COLO829 (cell line): ENCODE results near the gene FTCD.
"Not testable (repeated sequence)": the region's sequence is repeated elsewhere in the genome, so short reads cannot be mapped to it uniquely, and the experiment has no call there.

Experiments used
- DNase-seq: peaks from one replicate; pipeline ENCODE4 v3.0.0; 2012; ENCODE audit warnings: low spot score

The FTCD gene

DNA sequence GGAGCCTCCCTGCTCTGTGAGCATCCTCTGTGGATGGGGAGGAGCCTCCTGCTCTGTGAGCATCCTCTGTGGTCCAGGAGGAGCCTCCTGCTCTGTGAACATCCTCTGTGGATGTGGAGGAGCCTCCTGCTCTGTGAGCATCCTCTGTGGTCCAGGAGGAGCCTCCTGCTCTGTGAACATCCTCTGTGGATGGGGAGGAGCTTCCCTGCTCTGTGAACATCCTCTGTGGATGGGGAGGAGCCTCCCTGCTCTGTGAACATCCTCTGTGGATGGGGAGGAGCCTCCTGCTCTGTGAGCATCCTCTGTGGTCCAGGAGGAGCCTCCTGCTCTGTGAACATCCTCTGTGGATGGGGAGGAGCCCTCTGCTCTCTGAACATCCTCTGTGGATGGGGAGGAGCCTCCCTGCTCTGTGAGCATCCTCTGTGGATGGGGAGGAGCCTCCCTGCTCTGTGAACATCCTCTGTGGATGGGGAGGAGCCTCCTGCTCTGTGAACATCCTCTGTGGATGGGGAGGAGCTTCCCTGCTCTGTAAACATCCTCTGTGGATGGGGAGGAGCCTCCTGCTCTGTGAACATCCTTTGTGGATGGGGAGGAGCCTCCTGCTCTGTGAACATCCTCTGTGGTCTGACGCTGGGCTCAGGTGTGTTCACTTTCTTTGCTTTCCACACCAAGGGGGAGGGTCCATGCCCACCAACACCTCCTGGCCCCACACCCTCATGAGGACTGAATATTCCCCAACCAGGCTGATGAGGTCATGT, 15.2 kb upstream of the FTCD start:
- not testable (repeated sequence) for DNase-seq

DNA sequence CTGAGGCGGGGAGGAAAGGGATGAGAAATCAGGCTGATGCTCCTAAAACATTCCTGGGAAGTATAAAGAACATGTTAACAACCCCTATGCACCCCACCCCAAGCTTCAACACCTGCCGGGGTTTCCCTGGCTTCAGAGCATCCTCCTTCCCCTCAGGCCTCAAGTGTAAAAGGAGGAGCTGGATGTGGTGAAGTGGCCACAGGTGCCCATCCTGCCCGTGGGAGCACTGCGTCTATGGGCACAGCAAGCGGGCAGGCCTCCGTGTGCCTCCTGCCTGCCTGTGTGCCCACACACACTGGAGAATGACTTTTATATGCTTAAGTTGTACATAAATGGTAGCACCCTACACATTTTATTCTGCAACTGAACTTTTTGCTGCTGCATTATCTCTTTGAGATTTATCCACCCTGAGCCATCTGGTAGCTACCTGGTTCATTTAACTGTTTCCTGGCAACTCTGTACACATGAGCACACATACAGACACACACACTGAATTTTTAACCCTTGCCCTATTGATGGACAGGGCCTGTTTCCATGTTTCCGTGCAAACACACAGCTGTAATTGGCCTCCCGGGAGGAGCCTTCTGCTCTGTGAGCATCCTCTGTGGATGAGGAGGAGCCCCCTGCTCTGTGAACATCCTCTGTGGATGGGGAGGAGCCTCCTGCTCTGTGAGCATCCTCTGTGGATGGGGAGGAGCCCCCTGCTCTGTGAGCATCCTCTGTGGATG, 13.4 kb upstream of the FTCD start:
- no peak for DNase-seq

DNA sequence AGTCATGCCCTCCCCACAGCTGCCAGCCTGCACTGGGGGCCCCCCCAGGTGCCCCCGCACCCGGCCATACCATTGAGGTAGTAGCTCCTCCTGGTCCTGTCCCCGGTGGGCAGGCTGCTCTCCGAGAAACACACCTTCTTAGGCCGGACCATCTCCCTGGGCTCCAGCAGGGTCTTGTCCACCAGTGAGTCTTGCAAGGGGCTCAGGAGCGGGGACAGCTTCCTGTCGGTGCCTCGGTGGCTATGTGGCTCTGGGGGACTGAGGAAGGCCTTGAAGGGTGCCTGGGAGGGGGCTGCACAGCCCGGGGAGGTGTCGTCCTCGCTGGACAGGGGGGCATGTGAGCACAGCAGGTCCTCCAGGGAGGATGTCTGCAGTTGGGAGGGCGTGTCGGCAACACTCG, 12.9 kb upstream of the FTCD start:
- no peak for DNase-seq

DNA sequence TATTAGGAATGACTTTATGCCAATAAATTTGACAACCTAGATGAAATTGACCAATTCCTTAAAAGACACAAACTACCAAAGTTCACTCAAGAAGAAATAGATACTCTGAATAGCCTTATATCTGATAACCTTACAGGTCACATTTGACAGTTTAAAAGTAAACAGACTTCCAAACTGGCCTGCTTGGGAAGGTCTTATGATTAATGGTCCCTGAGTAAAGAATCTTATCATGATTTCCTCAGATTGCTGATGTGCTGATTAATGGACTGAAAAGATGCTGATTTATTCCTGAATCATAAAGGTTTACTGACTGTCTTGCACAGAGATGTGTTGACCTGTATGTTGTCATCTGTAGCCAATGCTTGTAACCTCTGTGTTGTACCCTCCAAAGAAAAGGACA, 9.7 kb upstream of the FTCD start:
- no peak for DNase-seq

DNA sequence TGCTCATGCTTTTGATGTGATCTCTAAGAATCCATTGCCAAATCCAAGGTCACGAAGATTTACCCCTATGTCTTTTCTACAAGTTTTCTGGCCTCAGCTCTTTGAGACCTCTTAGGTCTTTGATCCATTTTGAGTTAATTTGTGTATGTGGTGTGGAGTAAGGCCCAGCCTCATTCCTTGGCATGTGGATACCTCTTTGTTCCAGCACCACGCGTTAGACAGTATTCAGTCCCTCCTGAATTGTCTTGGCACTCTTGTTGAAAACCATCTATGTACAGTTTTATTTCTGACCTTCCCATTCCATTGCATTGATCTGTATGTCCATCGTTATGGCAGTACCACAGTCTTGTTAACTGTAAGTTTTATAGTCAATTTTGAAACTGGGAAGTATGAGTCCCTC, 8.0 kb upstream of the FTCD start:
- DNase-seq = no peak

DNA sequence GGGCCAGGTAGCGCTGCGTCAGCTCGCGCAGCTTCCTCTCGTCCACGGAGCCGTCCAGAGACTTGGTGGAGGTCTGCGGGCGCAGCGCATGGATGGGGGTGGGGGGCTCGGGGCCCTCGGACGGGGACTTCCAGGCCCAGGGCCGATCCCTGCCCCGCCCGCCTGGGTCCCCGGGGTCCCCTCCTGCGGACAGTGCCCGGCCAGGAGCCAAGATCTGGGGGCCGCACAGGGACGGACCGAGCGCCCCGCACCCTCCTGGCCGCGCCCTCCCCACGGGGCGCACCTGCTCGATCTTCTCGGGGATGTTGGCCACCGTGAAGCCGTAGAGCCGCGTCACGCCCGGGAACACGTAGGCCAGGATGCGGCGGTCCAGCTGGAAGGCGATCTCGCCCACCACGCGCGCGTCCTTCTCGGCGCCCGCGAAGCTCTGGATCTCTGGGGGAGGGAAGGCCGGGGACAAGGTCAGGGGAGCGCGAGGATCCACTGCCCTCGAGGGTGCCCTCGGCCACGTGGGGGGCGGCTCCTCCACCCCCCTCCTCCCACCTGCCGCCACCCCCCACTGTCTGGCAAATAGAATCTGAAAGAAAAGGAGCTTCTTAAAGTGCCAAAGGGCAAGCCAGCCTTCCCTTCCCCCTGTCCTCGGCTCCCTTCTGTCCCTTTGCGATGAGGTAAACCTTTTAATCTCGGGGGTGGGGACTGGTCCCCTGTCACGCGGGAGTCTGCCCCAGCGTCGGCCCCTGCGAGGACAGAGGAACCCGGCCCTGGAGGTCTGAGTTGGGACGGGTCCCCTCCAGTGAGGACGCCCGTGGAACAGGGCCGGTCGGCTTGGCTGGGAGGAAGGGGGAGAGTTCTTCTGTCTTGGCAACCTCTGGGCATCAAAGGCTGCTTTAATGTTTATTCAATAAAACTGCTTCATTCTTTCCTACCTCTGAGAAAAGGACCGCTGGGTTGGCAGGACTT, 6.5 kb upstream of the FTCD start:
- no peak for DNase-seq

DNA sequence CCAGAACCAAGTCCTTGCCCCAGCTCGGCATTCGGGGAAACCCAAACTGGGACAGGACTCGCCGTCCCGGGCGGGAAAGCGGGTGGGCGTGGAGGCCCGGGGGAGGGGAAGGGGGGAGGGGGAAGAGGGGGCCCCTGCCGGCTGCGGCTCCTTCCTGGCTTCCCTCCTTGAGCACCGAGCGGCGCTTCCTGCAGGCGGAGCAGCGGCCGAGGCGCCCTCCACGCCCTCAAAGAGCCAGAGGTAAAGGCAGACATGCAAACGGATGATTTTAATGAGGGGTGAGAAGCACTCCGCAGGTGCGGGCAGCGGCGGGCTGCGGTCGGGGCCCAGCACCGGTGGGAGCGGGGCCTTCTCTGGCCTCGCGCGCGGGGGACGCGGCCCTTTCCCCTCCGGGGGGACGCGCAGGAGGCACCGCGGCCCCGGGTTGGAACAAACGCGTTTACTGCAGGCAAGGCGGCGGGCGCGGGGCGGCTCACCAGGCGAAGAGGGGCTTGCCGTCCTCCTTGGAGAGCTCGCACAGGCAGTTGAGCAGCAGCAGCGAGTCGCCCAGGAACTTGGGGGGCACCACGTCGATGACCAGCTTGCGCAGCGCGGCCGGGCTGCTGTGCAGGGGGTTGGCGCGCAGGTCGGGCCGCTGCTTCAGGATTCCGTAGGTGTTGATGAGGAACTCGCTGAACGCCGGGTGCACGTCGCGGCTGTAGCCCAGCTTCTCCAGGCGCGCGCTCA, 5.7 kb upstream of the FTCD start:
- DNase-seq = no peak

DNA sequence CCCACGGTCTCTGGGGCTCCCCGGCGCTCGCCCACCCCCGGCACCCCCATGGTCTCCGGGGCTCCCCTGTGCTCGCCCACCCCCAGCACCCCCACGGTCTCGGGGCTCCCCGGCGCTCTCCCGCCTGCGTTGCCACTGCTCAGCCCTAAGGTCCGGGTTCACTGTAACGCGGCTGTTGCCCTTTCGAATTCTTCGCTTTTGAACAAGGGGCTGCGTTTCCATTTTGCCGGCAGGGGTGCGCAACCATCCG, 5.2 kb upstream of the FTCD start:
- DNase-seq = no peak

DNA sequence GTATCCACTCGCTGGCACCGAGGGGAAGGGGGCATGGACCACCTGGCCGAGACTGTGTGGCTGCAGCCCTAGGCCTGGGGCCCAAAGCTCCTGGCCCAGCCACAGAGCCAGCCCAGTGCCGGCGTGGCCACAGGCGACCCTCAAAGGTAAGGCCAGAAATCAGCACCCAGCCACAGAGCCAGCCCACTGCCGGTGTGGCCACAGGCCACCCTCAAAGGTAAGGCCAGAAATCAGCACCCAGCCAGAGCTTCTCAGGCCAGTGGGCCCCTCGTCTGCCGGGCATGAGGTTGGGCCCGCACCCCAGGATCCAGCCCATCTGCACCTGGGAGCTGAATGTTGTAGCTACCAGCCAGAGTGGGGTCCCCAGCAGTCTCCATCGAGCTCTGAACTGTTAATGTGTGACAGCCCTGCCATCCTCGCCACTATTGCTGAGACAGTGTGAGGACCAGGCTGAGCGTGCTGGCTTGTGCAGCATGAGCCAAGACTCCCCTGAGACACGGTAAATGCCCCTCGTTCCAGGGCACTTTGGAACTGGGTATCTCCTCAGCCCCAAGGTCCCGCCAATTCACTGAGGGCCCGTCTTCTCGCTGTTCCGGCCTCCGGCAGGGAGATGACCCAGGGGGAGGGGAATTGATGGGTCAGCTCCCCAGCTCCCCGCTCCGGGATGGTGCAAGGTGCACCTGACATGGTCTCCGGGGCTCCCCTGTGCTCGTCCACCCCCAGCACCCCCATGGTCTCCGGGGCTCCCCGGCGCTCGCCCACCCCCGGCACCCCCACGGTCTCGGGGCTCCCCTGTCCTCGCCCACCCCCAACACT, 4.7 kb upstream of the FTCD start:
- DNase-seq = no peak

DNA sequence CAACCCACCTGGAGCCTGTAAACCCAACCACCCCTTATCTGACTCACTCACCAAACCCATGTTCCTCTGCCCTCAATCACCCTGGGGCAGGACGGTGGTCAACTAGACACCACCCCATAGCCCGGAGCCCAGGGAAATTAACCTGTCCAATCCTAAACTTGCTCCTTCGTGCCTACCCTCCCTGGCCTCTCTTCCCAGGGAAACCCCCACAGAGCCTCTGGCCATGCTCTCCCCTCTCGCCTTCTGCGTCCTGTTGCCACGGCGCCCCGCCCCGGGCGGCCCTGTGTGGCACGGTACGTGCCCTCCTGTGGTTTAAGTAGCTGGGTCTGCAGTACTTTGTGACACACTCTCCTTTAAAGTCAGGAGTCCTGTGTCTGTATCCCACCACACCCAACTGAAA, 4.0 kb upstream of the FTCD start:
- DNase-seq = no peak

DNA sequence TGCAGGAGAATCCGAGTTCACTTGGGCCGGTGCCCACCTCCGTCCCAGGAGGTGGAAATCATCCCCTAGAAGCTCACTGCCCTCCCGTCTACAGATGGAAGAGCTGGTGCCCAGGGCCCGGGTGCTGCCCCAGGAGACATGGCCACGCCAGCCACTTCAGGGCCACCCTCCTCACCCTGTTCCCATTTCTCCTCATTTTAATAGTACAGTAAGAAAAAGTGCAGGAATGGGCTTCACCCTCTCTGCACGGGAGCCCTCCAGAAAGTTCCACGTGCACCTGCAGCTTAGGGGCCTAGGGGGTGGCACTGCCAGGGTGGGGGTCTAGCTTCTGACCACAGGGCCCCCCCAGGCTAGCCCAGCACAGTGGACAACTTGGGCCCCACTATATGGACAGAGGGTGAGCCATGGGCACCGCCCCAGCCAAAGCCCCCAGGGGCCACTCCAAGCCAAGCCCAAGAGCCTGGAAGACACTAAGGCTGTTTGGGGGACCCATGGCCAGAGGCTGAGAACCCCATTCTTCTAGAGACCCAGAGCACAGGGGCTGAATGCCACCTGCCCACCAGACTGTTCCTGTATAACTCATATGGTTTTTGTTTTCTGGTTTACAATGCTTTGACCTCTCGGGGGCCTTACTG, 3.4 kb upstream of the FTCD start:
- DNase-seq = no peak

DNA sequence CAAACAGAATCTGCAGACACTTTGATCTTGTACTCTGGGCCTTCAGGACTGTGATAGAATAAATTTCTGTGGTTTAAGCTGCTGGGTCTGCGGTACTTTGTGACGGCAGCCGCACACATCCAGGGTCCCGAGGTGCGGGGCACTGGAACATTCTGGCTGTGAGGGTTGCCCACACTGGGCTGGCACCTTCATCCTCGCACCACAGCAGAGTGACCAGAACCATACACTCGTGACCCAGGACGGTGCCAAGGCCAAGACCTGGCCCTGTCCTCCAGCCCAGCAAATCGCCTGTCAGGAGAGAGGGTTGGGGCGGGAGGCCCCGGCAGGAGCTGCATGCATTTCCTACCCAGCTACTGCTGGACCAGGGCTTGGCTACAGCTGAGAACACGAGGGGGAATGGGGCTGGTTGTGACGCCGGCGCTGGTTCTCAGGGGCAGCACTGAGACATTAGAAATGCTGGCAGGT, 2.6 kb upstream of the FTCD start:
- DNase-seq = no peak

DNA sequence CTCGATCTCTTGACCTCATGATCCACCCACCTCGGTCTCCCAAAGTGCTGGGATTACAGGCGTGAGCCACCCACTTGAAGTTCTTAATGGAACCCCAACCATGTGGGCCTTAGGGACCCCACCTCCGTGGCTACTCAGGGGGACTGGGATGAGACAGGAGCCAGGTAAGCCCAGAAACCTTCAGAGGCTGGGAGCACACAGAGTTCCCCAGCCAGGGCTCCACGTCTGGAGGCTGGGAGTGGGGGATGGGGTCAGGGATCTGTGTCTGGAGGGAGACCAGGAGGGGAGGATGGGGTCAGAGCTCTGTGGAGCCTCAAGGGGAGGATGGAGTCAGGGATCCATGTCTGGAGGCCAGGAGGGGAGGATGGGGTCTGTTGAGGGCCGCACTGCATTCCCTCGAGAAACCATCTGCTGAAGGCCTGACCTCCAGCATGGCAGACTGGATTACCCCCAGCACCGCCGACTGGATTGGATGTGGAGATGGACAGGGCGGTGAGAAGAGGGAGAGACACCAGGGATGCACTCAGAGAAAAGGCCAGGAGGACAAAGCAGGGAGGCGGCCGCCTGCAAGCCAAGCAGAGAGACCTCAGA, 2.1 kb upstream of the FTCD start:
- no peak for DNase-seq

DNA sequence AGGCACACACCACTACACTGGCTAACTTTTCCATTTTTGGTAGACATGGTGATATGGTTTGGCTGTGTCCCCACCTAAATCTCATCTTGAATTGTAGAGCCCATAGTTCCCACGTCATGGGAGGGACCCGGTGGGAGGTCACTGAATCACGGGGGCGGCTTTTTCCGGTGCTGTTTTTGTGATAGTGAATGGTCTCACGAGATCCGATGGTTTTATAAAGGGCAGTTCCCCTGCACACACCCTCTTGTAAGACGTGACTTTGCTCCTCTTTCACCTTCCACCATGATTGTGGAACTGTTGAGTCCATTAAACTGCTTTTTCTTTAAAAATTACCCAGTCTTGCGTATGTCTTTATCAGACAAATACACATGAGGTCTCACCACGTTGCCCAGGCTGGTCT, 1.3 kb upstream of the FTCD start:
- no peak for DNase-seq

DNA sequence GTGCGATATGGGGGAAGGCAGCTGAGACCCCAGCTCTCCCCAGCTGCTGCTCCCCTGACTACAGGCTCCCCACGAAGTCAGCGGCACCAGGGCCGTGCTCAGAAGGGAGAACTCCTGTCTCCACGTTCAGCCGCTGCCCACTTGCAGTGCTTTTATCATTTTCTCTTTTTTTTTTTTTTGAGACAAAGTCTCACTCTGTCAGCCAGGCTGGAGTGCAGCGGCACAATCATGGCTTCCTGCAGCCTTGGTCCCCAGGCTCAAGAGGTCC, 933 bp upstream of the FTCD start:
- no peak for DNase-seq

DNA sequence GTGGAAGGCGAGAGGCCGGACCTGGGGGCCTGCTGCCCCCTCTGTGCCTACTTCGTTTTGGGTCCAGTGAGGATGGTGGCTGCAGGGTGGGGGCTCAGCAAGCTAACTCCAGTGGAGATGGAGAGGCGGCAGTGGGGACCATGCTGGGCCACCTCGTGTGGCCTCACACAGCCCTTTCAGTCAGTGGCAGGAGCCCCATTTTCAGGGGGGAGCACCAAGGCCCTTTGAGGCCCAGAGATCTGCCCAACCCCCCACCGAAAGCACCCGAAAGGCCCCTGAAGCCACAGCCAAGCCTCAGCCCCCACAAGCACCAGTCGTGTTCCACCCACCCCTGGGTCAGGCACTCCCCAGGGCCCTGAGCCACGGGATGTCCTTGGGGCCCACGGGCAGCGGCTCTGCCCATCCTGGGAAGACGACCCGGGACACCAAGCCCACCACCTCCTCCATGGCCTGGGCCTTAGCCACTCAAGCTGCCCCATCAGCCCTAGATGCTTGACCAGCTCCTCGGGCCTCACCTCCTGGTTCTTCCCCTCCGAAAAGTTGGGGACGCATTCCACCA, 345 bp downstream of the FTCD start:
- no peak for DNase-seq

DNA sequence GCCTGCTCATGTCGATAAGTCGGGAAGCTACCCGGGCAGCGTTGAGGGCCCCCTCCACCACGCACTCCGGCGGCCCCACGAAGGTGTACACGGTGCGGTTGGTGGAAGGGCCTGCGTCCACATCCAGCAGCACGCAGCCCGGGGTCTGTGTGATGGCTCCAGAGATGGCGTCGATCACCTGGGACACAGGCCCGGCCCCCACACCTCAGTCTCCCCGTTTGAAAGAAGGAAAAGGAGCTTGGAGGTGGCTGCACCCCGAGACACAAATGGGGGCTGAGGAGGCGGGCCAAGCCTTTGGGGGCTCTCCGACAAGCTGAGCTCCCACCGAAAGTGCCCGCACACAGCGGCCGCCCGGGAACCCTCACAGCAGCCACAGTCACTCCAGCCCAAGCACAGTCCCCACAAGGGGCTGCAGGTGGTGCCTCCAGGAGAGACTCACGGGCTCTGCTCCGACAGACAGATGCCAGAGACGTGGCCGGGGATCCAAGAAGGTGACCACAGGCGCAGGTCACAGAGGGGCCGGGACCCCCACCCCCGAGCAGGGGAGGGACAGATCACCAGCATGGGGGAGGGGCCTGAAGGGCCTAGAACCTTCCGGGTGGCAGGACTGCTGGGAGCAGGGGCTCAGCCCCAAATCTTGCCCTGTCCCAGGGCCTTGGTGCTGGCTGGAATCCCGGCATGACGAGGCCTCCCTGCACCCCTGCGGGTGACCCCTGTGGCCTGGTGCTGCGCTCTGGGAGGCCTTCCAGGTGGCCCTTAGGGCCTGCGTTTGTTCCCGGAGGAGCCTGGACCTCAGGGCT, 1.0 kb downstream of the FTCD start:
- DNase-seq = no peak

DNA sequence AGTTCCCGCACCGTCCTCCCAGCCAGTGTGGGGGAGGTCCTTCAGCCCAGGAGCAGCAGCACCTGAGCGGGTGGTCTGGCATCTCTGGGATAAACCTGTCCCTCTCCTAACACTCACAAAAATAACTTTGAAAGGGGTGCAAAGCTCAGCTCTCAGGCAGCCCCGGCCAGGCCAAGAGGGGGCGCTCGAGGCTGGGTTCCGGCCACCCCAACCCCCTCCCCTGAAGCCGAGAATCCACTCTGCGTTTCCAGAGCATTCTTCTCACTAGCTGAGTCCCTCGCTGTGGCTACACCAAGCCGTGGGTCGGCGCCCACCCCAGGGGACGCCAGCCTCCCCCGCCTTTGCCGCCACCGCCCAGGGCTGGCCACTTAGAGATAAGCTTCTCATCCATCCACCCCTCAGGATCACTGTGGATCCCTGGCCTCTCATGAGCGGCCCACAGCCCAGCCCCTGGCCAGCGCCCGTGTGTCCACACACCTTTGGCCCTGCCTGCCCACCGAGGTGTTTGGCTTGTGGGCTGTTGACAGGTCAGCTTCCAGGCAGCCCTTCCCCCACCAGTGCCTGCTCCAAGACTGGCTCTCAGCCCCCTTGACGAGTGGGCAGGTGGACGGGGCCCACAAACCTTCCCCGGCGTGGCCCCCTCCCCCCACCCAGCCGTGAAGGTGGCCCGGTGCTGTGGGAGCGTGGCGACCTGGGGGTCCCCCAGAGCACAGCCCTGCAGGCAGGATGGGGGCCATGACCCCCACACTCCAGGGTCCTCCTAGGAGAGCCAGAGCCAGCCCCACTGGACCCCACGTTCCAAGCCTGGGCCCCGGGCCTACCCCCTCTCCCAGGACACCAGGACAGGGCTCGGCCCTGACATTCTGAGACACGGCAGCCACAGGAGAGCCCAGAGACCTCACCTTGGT, 1.9 kb downstream of the FTCD start:
- no peak for DNase-seq

DNA sequence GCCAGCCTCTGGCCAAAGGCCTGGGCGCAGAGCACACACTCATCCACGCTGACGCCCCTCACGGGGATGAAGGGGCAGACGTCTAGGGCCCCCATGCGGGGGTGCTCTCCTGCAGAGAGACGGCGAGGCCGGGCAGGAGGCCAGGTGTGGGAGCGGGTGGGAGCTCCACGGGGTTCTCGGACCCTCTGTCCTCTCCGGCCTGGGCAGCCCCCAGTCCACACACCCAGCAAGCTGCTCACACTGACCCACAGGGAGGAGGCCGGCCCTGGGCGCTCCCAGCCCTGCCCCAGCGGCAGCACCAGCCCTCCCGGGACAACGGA, 2.5 kb downstream of the FTCD start:
- DNase-seq = no peak
